Motor neuron (in vitro differentiated cells): ENCODE measurements around the gene PARP8. TPM values are rescaled to one million over a fixed set of nuclear protein-coding genes. Genes with fewer than 3 reads are reported as not detected.
A peak's percentile ranks its signal among the peaks of the same experiment; 100 is the strongest.

Experiments
- ATAC-seq, 8 experiments: fragments of 200-7000 bp; cut with Tn5 transposase; replicated peaks in 6 of 8; 2 replicates each; pipeline ENCODE4 v1.8.0; 2021; ENCODE audit warnings: mild to moderate bottlenecking in 8 of 8, moderate library complexity in 8 of 8
- H3K27ac ChIP-seq, 2 donors: fragments of 250-450 bp; sonication (Bioruptor Pico); 2 replicates each; pipeline ENCODE4 v1.9.0; 2021; ENCODE audit warnings: antibody characterized with exemption in 2 of 2, mild to moderate bottlenecking in 2 of 2, moderate library complexity in 1 of 2
- H3K4me1 ChIP-seq, 2 donors: fragments of 250-450 bp; sonication (Bioruptor Pico); replicated peaks in 1 of 2; 2 replicates each; pipeline ENCODE4 v1.6.1; 2021; ENCODE audit warnings: antibody characterized with exemption in 2 of 2, mild to moderate bottlenecking in 2 of 2, moderate library complexity in 1 of 2
- H3K4me3 ChIP-seq, 5 donors: fragments of 250-450 bp; sonication (Bioruptor Pico); 2 replicates each; pipeline ENCODE4 v1.9.0; 2021; ENCODE audit warnings: antibody characterized with exemption in 5 of 5, mild to moderate bottlenecking in 5 of 5, moderate library complexity in 4 of 5
- WGBS, 10 experiments: fragments of 450-650 bp; shearing (Covaris generic); methylation state at CpG; one replicate each; pipeline ENCODE4 v1.0.0; 2022; 5-methylcytosine and 5-hydroxymethylcytosine counted together
- in situ Hi-C, 9 experiments: fragments of 400-800 bp; cut with MboI; loops; one replicate each; pipeline ENCODE4 v1.15.0; 2021; ENCODE audit warnings: low sequenced_read_pairs in 9 of 9, low pct_unique_long_range_greater_than_20kb in 2 of 9; ENCODE audit not compliant: unreplicated experiment in 9 of 9
- total RNA-seq, 8 experiments: library from RNA; unstranded; fragments of 300-600 nt; gene quantifications; 2 replicates each; pipeline versions ENCODE4 v1.2.3 to v1.2.4, GENCODE V29; 2022

The PARP8 gene
- total RNA-seq, 8 experiments from 2014 or later = 5.4 to 42.2 (median 27.4) TPM

- in situ Hi-C loops = no loop called here
- WGBS, 10 experiments = 7 to 79% (median 40%) methylated on average over 1 to 3 of the region's 3 CpGs; no CpG with 5 or more reads in 1 of the 10 experiments
- no peak for ATAC-seq
- no peak overlapping the region for H3K27ac ChIP-seq
- H3K4me3 ChIP-seq = no peak overlapping the region
- H3K4me1 ChIP-seq = peaks cover 0 to 8% of the 10 kb centered on the region in 2 donors
Measured at GRCh38 chr5:50881407-50881806, 215.0 kb downstream of the PARP8 start.

- ATAC-seq = peak in 5 of 8 experiments; percentile 63 to 92 (median 87)
- Histone ChIP-seq H3K4me3 (no peak overlapping the region), H3K4me1 (peaks cover 0 to 20% of the 10 kb centered on the region in 2 donors), H3K27ac (no peak overlapping the region)
- WGBS, 10 experiments = 0 to 75% (median 40%) methylated on average over 1 to 2 of the region's 2 CpGs
- in situ Hi-C loops = no loop called here
Measured at GRCh38 chr5:50886657-50887345, 220.4 kb downstream of the PARP8 start.

DNA sequence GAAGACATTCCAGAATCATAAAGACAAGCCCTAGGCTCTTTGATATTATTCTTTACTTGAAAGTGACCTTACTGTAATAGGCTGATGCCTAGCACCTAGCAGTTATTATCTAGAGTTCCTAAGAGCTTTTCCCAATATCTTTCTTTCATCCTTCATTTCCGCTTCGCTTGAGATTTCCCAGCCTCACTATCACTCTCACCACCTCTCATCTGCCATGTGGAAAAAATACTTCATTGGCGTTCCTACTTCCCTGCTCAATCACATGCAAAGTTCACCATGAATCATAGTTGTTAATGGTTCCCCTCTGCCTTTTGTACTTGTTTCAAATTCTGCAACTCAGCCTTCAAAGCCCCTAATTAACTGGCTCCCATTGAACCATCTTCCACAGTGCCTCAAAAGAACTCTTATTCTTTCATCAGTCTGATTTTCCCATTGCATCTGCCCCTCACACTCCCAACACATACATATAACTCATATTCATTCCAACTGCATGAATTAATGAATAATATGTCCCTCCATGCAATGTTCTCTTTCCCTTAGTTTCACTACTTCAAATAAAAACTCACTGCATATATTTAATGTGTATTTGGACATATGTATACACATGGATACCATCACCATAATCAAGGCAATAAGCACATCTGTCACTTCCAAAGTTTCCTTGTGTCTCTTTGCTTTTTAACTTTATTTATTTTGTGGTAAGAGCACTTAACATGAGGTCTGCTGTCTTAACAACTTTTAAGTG lies 221.6 kb downstream of the PARP8 start:
- WGBS, 10 experiments = 0 to 92% (median 62%) methylated on average over 2 to 3 of the region's 3 CpGs
- peaks cover 0 to 20% of the 10 kb centered on the region in 2 donors for H3K4me1 ChIP-seq
- peak in 7 of 8 experiments; percentile 25 to 93 (median 65) for ATAC-seq
- no peak overlapping the region for H3K4me3 ChIP-seq
- in situ Hi-C loops = no loop called here
- H3K27ac ChIP-seq = no peak overlapping the region

GRCh38 chr5:50888751-50889150 lies 222.3 kb downstream of the PARP8 start:
- H3K27ac ChIP-seq = no peak overlapping the region
- WGBS, 10 experiments = 0 to 100% (median 69%) methylated on average over 1 of the region's 1 CpG; no CpG with 5 or more reads in 2 of the 10 experiments
- H3K4me3 ChIP-seq = no peak overlapping the region
- in situ Hi-C loops = no loop called here
- peaks cover 0 to 20% of the 10 kb centered on the region in 2 donors for H3K4me1 ChIP-seq
- no peak for ATAC-seq

DNA sequence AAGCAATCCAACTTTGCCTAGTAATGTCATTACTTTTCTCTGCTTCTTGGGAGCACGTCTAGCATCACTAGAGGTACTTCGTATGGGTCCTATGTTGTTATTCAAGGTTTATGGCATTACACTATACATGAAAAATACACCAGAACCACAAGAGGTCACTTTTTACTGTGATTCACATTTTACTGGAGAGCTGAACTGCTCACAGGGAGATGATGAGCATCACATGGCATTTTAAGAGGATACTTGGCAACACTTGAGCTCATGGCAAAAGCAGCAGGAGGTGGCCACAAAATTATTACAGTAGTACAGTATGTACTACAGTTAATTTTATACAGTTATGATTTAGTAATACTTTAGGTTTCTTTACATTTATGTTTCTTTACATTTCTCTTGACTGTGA lies 223.4 kb downstream of the PARP8 start:
- H3K4me3 ChIP-seq = no peak overlapping the region
- ATAC-seq = no peak

More for the DNA sequence above, 223.4 kb downstream of the PARP8 start:
- Histone ChIP-seq H3K4me1 (peaks cover 0 to 20% of the 10 kb centered on the region in 2 donors), H3K27ac (no peak overlapping the region)
- in situ Hi-C loops = no loop called here
- 0 to 90% (median 46%) methylated on average over 1 to 2 of the region's 2 CpGs; no CpG with 5 or more reads in 6 of the 10 experiments for WGBS, 10 experiments

Other genes starting within 250 kb of the PARP8 start
- 10 to 100 TPM in 6 of 8 experiments, 1 to 10 TPM in 1, under 1 TPM in 1; 0.51 to 19.6 (median 14.0) TPM for gene EMB, start 225.3 kb upstream of the PARP8 start, total RNA-seq